ENCODE measurements around the gene LTF.

LTF gene

DNA sequence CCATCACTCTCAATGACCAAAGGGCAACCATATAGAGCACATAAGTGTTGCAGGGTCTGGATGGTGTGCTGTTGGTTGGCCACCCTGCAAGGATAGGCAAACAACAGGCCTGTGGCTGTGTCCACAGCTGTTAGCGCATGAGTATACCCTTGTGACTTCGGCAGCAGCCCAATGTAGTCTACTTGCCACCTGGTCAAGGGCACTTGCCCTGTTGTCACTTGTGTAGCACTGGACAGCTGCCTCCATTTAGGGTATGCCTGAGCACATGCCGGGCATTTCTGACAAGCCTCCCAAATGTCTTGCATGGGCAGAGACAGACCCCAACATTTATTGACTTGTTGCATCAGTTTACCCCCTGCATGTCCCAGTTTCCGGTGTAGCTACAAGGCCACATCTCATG, 44.9 kb downstream of the LTF start:
- Histone ChIP-seq H3K27ac (ENCODE audit: low read depth, low read length) (no peak overlapping the region), H3K4me3 (ENCODE audit: low read depth, low read length) (no peak overlapping the region), H3K36me3 (ENCODE audit: control insufficient read depth, insufficient read depth, low read length) (no peaks in the 10 kb centered on the region), H3K27me3 (ENCODE audit: control insufficient read depth, insufficient read depth, low read length) (no peaks in the 10 kb centered on the region), H3K4me1 (ENCODE audit: control insufficient read depth, insufficient read depth, low read length) (peaks cover 8% of the 10 kb centered on the region), H3K9me3 (ENCODE audit: control insufficient read depth, insufficient read depth, low read depth, low read length) (no peaks in the 10 kb centered on the region), H3K9ac (ENCODE audit: low read length) (no peak overlapping the region)

DNA sequence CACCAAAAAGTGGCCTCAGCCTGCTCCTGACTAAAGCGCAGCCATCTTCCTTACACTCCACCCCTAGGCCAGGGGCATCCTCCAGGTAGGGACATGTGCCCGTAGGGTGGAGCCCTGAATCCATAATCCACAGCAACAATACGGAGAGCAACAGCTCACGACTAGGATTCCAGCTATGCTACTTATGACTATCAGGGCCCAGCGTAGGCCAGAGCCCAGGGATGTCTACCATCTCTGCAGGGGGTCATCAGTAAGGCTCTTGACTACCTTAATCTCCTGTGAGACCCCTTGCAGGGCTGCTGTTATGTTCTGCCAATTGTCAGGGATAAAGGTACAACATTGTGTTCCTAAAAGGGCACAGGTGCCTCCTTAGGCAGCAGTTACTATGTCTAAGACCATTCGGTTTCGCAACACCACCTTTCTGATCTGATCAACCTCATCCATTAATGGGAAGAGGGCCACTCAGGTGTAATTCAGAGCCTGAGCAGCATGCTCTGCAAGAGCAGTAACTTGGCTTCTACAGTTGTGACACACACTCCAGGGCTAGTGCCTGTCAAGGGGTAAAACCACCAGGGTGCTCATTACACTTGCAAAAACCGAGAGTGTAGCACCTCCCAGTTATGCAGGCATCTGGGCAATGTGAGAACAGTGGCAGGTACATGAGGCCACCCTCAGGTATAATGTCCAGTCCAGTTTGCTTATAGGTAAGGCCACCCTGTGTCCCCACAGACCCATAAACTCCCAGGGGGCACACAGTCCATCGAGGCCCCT, 46.7 kb downstream of the LTF start:
- Histone ChIP-seq H3K27me3 (ENCODE audit: control insufficient read depth, insufficient read depth, low read length) (no peaks in the 10 kb centered on the region), H3K4me3 (ENCODE audit: low read depth, low read length) (no peak overlapping the region), H3K4me1 (ENCODE audit: control insufficient read depth, insufficient read depth, low read length) (peaks cover 8% of the 10 kb centered on the region), H3K9ac (ENCODE audit: low read length) (no peak overlapping the region), H3K36me3 (ENCODE audit: control insufficient read depth, insufficient read depth, low read length) (no peaks in the 10 kb centered on the region), H3K27ac (ENCODE audit: low read depth, low read length) (no peak overlapping the region), H3K9me3 (ENCODE audit: control insufficient read depth, insufficient read depth, low read depth, low read length) (no peaks in the 10 kb centered on the region)

DNA sequence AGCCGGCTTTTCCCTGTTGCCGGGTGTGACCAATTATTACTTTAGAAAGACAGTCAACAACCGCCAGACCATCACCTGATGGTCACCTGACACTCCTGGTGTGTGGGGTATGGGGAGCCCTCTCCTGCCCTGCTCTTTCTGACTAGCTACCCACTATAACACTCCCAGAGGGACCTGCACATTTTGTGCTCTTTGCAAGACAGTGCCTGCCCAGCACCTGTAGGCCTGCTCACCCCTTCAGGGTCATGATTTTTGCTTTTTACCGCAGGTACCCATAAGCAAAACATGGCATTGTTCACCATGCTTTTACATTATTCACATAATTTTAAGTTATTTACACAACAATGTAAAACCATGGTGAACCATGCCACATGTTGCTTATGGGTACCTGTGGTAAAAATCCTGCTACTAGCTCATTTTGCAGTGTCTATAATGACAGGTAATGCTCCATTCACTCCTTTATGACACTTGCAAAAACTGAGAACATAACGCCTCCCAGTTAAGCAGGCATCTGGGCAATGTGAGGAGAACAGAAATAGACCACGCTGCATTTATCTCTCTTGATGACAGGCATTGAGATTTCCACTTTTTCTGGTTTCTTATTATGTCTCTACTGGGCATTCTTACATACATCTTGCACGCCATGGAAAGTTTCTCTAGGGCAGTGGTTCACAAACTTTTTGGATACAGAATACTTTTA, 47.7 kb downstream of the LTF start:
- H3K4me3 ChIP-seq (ENCODE audit: low read depth, low read length) = no peak overlapping the region
- H3K9me3 ChIP-seq (ENCODE audit: control insufficient read depth, insufficient read depth, low read depth, low read length) = no peaks in the 10 kb centered on the region
- H3K27me3 ChIP-seq (ENCODE audit: control insufficient read depth, insufficient read depth, low read length) = no peaks in the 10 kb centered on the region
- H3K36me3 ChIP-seq (ENCODE audit: control insufficient read depth, insufficient read depth, low read length) = no peaks in the 10 kb centered on the region
- no peak overlapping the region for H3K9ac ChIP-seq (ENCODE audit: low read length)
- H3K4me1 ChIP-seq (ENCODE audit: control insufficient read depth, insufficient read depth, low read length) = peaks cover 8% of the 10 kb centered on the region
- no peak overlapping the region for H3K27ac ChIP-seq (ENCODE audit: low read depth, low read length)

DNA sequence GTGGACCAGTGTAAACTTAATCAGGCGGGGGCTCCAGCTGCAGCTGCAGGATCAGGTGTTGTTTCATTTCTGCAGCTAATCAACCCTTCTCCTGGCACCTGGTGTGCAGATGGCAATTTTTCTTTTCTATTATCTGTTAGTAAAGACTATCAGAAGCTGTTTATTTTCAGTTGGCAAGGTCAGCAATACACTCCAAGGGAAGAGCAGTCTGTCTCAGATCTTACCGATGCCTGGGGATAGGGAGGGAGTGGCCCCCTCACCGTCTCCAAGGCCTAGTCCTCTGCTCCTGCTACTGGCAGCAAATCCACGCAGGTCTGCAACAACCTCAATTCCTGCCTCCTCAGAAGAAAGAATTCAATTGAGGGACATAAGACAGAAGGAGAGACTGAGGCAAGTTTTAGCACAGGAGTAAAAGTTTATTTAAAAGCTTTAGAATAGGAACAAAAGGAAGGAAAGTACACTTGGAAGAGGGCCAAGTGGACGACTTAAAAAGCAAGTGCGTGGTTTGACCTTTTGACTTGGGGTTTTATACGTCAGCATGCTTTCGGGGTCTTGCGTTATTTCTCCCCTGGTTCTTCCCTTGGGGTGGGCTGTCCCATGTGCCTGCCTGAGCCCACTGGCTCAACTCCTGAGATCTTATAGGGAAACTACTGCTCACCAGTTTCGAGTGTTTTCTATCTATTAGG, 48.4 kb downstream of the LTF start:
- no peak overlapping the region for H3K27ac ChIP-seq (ENCODE audit: low read depth, low read length)
- no peak overlapping the region for H3K4me3 ChIP-seq (ENCODE audit: low read depth, low read length)
- H3K9ac ChIP-seq (ENCODE audit: low read length) = no peak overlapping the region
- H3K4me1 ChIP-seq (ENCODE audit: control insufficient read depth, insufficient read depth, low read length) = peaks cover 8% of the 10 kb centered on the region
- no peaks in the 10 kb centered on the region for H3K36me3 ChIP-seq (ENCODE audit: control insufficient read depth, insufficient read depth, low read length)
- H3K27me3 ChIP-seq (ENCODE audit: control insufficient read depth, insufficient read depth, low read length) = no peaks in the 10 kb centered on the region
- no peaks in the 10 kb centered on the region for H3K9me3 ChIP-seq (ENCODE audit: control insufficient read depth, insufficient read depth, low read depth, low read length)

DNA sequence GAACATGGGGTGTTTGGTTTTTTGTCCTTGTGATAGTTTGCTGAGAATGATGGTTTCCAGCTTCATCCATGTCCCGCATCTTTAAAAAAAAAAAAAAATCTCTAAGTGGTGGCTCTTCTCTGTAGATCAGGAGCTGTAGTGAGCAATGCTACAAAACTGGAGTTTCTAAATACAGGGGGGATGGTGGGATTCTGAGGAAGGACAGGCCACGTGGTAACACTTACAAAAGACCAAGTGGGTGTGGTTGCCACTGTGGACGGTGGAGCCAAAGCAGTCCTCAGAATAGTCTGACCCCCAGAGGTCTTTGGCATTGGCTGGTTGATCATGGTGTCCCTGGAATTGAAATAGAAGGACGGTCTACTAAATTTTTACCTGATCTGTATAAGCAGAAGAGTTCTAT, 50.0 kb downstream of the LTF start:
- Histone ChIP-seq H3K36me3 (ENCODE audit: control insufficient read depth, insufficient read depth, low read length) (no peaks in the 10 kb centered on the region), H3K27ac (ENCODE audit: low read depth, low read length) (no peak overlapping the region), H3K9ac (ENCODE audit: low read length) (no peak overlapping the region), H3K4me3 (ENCODE audit: low read depth, low read length) (no peak overlapping the region), H3K27me3 (ENCODE audit: control insufficient read depth, insufficient read depth, low read length) (no peaks in the 10 kb centered on the region), H3K4me1 (ENCODE audit: control insufficient read depth, insufficient read depth, low read length) (peaks cover 8% of the 10 kb centered on the region), H3K9me3 (ENCODE audit: control insufficient read depth, insufficient read depth, low read depth, low read length) (no peaks in the 10 kb centered on the region)

DNA sequence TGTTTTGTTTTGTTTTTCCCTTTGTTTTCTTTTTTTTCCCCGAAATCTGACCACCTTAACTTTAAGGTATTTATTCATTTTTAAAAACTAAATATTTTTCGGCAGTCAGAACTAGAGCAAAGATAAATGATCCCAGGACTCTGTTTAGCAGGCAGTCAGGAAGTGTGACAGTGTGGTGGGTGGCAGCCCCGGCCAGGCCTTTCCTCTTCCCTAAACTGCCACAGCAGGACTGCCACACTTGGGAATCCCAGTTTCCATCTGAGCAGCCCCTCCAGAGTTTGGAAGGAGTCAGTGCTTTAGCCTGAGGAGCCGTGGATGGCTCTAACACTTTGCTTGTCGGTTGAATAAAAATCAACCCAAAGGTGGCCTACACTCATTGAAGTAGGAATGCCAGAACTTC, 50.8 kb downstream of the LTF start:
- Histone ChIP-seq H3K36me3 (ENCODE audit: control insufficient read depth, insufficient read depth, low read length) (no peaks in the 10 kb centered on the region), H3K4me3 (ENCODE audit: low read depth, low read length) (no peak overlapping the region), H3K9ac (ENCODE audit: low read length) (no peak overlapping the region), H3K9me3 (ENCODE audit: control insufficient read depth, insufficient read depth, low read depth, low read length) (no peaks in the 10 kb centered on the region), H3K27ac (ENCODE audit: low read depth, low read length) (no peak overlapping the region), H3K4me1 (ENCODE audit: control insufficient read depth, insufficient read depth, low read length) (peaks cover 8% of the 10 kb centered on the region), H3K27me3 (ENCODE audit: control insufficient read depth, insufficient read depth, low read length) (no peaks in the 10 kb centered on the region)

DNA sequence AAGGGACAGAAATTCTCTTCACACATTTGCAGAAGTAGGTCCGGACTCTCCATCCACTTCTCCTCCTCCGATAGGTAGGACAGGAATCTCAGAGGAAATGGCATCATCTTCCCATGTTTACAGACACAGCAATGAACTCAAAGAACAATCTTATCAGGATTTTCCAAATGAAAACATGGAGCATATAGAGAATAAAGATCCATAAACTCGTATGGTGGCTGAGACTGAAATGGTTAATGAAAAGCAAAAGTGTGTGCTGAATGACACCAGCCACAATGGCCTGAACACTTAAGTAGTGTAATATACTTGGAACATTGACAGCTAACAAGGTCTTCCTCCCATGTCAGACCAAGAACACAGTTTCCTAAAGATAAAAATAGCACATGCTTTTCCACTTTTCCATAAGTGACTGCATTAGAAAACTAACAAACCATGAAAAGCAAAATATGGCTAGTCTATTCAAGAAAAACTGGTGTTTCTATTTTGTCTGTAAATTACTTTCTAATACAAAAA, 51.9 kb downstream of the LTF start:
- Histone ChIP-seq H3K9ac (ENCODE audit: low read length) (no peak overlapping the region), H3K4me1 (ENCODE audit: control insufficient read depth, insufficient read depth, low read length) (no peaks in the 10 kb centered on the region; the same call in 1 of the 2 replicates), H3K27me3 (ENCODE audit: control insufficient read depth, insufficient read depth, low read length) (no peaks in the 10 kb centered on the region), H3K9me3 (ENCODE audit: control insufficient read depth, insufficient read depth, low read depth, low read length) (no peaks in the 10 kb centered on the region), H3K27ac (ENCODE audit: low read depth, low read length) (no peak overlapping the region), H3K36me3 (ENCODE audit: control insufficient read depth, insufficient read depth, low read length) (no peaks in the 10 kb centered on the region), H3K4me3 (ENCODE audit: low read depth, low read length) (no peak overlapping the region)

DNA sequence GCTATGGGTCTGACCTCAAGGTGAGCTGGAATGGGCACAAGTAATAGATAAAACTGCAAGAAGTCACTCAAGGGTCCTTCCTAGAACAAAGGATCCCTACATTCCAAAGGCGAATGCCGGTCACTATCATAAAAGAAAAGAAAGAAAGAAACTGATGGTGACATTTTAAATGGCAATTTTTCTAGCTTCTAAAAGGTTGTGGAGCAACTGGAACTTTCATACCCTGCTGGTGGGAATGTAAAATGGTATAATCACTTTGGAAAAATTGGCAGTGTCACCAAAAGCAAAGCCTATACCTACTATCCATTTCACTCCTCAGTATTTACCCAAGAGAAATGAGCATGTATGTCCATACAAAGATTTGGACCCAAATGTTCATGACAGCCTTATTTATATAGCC, 53.4 kb downstream of the LTF start:
- H3K36me3 ChIP-seq (ENCODE audit: control insufficient read depth, insufficient read depth, low read length) = no peaks in the 10 kb centered on the region
- no peaks in the 10 kb centered on the region for H3K27me3 ChIP-seq (ENCODE audit: control insufficient read depth, insufficient read depth, low read length)
- no peaks in the 10 kb centered on the region for H3K9me3 ChIP-seq (ENCODE audit: control insufficient read depth, insufficient read depth, low read depth, low read length)
- no peaks in the 10 kb centered on the region; the same call in 1 of the 2 replicates for H3K4me1 ChIP-seq (ENCODE audit: control insufficient read depth, insufficient read depth, low read length)
- no peak overlapping the region for H3K4me3 ChIP-seq (ENCODE audit: low read depth, low read length)
- no peak overlapping the region for H3K27ac ChIP-seq (ENCODE audit: low read depth, low read length)
- no peak overlapping the region for H3K9ac ChIP-seq (ENCODE audit: low read length)

DNA sequence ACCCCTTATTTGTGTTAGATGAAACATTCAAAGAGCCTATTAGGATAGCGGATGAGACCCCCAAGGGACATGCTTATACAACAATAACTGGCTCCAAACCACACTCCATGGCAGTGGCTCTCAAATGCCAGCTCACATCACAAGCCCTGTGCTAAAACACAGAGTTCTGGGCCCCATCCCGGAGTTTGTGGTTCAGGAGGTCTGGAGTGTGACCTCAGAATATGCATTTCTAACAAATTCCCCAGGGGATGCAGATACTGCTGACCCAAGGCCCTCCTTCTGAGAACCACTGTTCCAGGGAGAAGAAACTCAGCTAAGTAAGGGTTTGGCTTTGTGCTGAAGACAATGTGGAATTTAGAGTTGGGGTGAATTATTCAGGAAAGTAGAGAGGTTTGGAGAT, 54.0 kb downstream of the LTF start:
- Histone ChIP-seq H3K9me3 (ENCODE audit: control insufficient read depth, insufficient read depth, low read depth, low read length) (no peaks in the 10 kb centered on the region), H3K36me3 (ENCODE audit: control insufficient read depth, insufficient read depth, low read length) (no peaks in the 10 kb centered on the region), H3K4me1 (ENCODE audit: control insufficient read depth, insufficient read depth, low read length) (no peaks in the 10 kb centered on the region; the same call in 1 of the 2 replicates), H3K4me3 (ENCODE audit: low read depth, low read length) (no peak overlapping the region), H3K9ac (ENCODE audit: low read length) (no peak overlapping the region), H3K27me3 (ENCODE audit: control insufficient read depth, insufficient read depth, low read length) (no peaks in the 10 kb centered on the region), H3K27ac (ENCODE audit: low read depth, low read length) (no peak overlapping the region)

DNA sequence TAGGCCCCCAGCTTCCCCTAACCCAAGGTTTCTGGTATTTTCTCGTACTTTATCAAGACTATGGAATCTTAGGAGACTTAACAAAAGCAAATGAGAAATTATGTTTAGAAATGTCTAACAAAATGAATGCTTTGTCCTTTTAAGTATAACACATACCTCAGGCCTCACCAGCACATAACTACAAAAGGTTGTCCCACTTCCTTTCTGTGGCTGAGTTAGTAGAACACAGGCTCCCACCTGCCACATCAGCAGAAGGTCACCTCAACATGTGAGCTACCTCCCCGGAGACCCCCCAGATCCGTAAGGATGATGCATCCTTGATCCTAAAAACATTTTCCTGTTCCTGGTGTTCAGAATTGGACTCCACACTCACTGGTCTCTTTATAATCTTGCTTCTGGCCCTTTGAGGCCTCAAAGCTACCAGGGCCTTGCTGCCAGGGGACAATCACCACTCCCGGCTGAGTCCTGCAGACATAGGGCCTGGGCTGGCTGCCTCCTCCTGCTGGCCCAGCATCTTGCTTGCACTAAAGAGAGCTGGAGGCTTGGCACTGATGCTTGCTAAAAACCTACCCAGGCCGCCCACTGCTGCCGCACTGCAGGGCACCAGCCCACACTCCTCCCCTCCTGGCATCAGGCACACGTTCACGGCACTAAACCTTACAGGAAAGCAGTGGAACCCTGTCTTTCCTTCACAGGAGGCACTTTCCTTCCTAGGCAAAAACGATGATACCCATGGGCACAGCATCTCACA, 54.8 kb downstream of the LTF start:
- no peaks in the 10 kb centered on the region; the same call in 1 of the 2 replicates for H3K4me1 ChIP-seq (ENCODE audit: control insufficient read depth, insufficient read depth, low read length)

More for the DNA sequence above, 54.8 kb downstream of the LTF start:
- no peaks in the 10 kb centered on the region for H3K9me3 ChIP-seq (ENCODE audit: control insufficient read depth, insufficient read depth, low read depth, low read length)
- H3K9ac ChIP-seq (ENCODE audit: low read length) = no peak overlapping the region
- no peaks in the 10 kb centered on the region for H3K36me3 ChIP-seq (ENCODE audit: control insufficient read depth, insufficient read depth, low read length)
- H3K4me3 ChIP-seq (ENCODE audit: low read depth, low read length) = no peak overlapping the region
- no peak overlapping the region for H3K27ac ChIP-seq (ENCODE audit: low read depth, low read length)
- no peaks in the 10 kb centered on the region for H3K27me3 ChIP-seq (ENCODE audit: control insufficient read depth, insufficient read depth, low read length)
